ENCODE data around the gene PLN.

PLN gene

GRCh38 chr6:118511930-118512715, 36.0 kb upstream of the PLN start:
- no peak overlapping the region for H3K9ac ChIP-seq
- no peaks in the 10 kb centered on the region for H3K4me1 ChIP-seq
- H3K36me3 ChIP-seq (ENCODE audit: control insufficient read depth, insufficient read depth, low read length), result no peaks in the 10 kb centered on the region
- H3K79me2 ChIP-seq, result no peaks in the 10 kb centered on the region
- H3K4me3 ChIP-seq (ENCODE audit: low read depth, low read length), result no peak overlapping the region
- no peak for TF ChIP-seq CTCF (IDR thresholded peaks at IDR 0.05)
- no peak overlapping the region for H2AFZ ChIP-seq
- H3K27ac ChIP-seq, result no peak overlapping the region
- no peak overlapping the region for H3K4me2 ChIP-seq (ENCODE audit: low read length)
- no peaks in the 10 kb centered on the region for H3K9me3 ChIP-seq (ENCODE audit: control insufficient read depth, low read length)
- no peaks in the 10 kb centered on the region for H3K27me3 ChIP-seq (ENCODE audit: control insufficient read depth, insufficient read depth, low read length)

GRCh38 chr6:118514689-118515088, 33.4 kb upstream of the PLN start:
- no peak overlapping the region for H3K9ac ChIP-seq
- no peak for TF ChIP-seq CTCF (IDR thresholded peaks at IDR 0.05)
- no peaks in the 10 kb centered on the region for H3K27me3 ChIP-seq (ENCODE audit: control insufficient read depth, insufficient read depth, low read length)
- no peaks in the 10 kb centered on the region for H3K4me1 ChIP-seq
- no peak overlapping the region for H3K27ac ChIP-seq
- H3K4me2 ChIP-seq (ENCODE audit: low read length), result no peak overlapping the region
- H2AFZ ChIP-seq, result no peak overlapping the region
- H3K79me2 ChIP-seq, result no peaks in the 10 kb centered on the region
- no peaks in the 10 kb centered on the region for H3K36me3 ChIP-seq (ENCODE audit: control insufficient read depth, insufficient read depth, low read length)
- no peak overlapping the region for H3K4me3 ChIP-seq (ENCODE audit: low read depth, low read length)
- H3K9me3 ChIP-seq (ENCODE audit: control insufficient read depth, low read length), result no peaks in the 10 kb centered on the region

DNA sequence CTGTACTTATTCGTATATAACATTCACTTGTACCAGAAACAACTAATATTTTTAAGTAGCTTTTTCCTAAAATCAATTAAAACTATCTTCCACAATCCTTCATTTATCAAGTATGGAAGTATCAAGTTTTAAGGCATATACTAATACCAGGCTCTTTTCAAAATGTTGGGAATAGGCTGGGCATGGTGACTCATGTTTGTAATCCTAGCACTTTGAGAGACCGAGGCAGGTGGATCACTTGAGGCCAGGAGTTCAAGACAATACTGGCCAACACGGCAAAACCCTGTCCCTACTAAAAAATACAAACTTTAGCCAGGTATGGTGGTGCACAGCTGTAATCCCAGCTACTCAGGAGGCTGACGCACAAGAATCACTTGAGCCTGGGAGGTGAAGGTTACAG, 25.7 kb upstream of the PLN start:
- Histone ChIP-seq H2AFZ (no peak overlapping the region), H3K9ac (no peak overlapping the region), H3K4me2 (ENCODE audit: low read length) (no peak overlapping the region), H3K9me3 (ENCODE audit: control insufficient read depth, low read length) (no peaks in the 10 kb centered on the region), H3K27me3 (ENCODE audit: control insufficient read depth, insufficient read depth, low read length) (no peaks in the 10 kb centered on the region), H3K4me3 (ENCODE audit: low read depth, low read length) (no peak overlapping the region), H3K27ac (no peak overlapping the region), H3K4me1 (peaks cover 3% of the 10 kb centered on the region), H3K36me3 (ENCODE audit: control insufficient read depth, insufficient read depth, low read length) (no peaks in the 10 kb centered on the region), H3K79me2 (no peaks in the 10 kb centered on the region)
- TF ChIP-seq CTCF (IDR thresholded peaks at IDR 0.05), result no peak

DNA sequence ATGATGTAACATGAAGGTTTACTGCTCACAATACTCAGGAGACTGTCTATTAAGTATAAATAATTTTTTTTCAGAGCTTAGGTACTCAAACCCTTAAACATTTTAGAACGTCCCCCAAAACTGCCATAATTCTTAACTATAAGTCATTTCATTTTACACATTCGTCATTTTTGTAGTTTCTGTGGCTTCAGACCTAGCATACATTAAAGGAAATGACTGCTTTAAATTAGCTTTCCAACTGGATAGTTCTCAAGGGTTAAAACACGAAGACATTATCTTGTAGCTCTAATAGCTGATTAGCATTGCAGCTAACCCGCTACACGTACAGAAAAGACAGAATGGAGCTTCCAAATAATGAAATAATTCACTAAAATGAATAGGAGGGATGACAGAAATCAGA, 24.9 kb upstream of the PLN start:
- Histone ChIP-seq H3K4me3 (ENCODE audit: low read depth, low read length) (no peak overlapping the region), H3K27me3 (ENCODE audit: control insufficient read depth, insufficient read depth, low read length) (no peaks in the 10 kb centered on the region), H3K9ac (no peak overlapping the region), H3K27ac (no peak overlapping the region), H3K9me3 (ENCODE audit: control insufficient read depth, low read length) (no peaks in the 10 kb centered on the region), H3K4me1 (peaks cover 3% of the 10 kb centered on the region), H3K4me2 (ENCODE audit: low read length) (no peak overlapping the region), H2AFZ (no peak overlapping the region), H3K36me3 (ENCODE audit: control insufficient read depth, insufficient read depth, low read length) (no peaks in the 10 kb centered on the region), H3K79me2 (no peaks in the 10 kb centered on the region)
- TF ChIP-seq CTCF (IDR thresholded peaks at IDR 0.05), result no peak

DNA sequence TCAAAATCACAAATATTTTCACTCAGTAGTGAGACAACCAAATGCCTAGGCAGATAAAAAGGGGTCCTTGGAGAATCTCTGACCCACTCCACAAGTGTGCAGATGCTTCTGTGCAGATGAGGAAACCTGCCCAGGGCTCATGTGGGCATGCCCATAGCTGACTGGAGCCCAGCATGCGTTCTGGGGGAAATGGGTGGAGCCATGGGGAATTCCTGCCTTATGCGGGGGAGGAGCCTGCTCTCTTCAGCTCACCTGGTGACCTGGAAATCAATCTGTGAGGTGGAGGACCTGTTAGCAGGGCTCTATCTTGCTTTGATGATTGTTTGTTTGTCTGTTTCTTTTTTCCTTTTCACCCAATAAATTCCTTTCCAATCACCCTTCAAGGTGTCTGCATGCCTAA, 23.4 kb upstream of the PLN start:
- Histone ChIP-seq H3K27ac (no peak overlapping the region), H3K4me1 (peaks cover 3% of the 10 kb centered on the region), H3K9ac (no peak overlapping the region), H3K4me3 (ENCODE audit: low read depth, low read length) (no peak overlapping the region), H3K79me2 (no peaks in the 10 kb centered on the region), H2AFZ (no peak overlapping the region), H3K36me3 (ENCODE audit: control insufficient read depth, insufficient read depth, low read length) (no peaks in the 10 kb centered on the region), H3K9me3 (ENCODE audit: control insufficient read depth, low read length) (no peaks in the 10 kb centered on the region), H3K4me2 (ENCODE audit: low read length) (no peak overlapping the region), H3K27me3 (ENCODE audit: control insufficient read depth, insufficient read depth, low read length) (no peaks in the 10 kb centered on the region)
- TF ChIP-seq CTCF (IDR thresholded peaks at IDR 0.05), result no peak

All from parathyroid adenoma (tissue), 2 donors.